ENCODE measurements around the gene UHMK1. TPM values are rescaled to one million over a fixed set of nuclear protein-coding genes. Genes with fewer than 3 reads are reported as not detected.

Gene UHMK1
- total RNA-seq, 2 donors from 2014 or later, result 29.4 to 38.7 TPM

- Histone ChIP-seq H3K36me3 (no peaks in the 10 kb centered on the region), H3K27ac (no peak overlapping the region), H3K4me3 (no peak overlapping the region), H3K4me1 (ENCODE audit: control insufficient read depth in 1 of 2, low read depth in 2 of 2) (no peaks in the 10 kb centered on the region), H3K27me3 (replicated peaks; ENCODE audit: insufficient read depth) (no peaks in the 10 kb centered on the region), H3K9me3 (no peaks in the 10 kb centered on the region)
- no peak for TF ChIP-seq CTCF (IDR thresholded peaks at IDR 0.05)
- DNase-seq (ENCODE audit: low spot score), result no peak
- ATAC-seq (ENCODE audit: insufficient number of reproducible peaks, low FRiP score, low read depth), result no peak
Measured at GRCh38 chr1:162466797-162467196, 30.8 kb upstream of the UHMK1 start.

- no peaks in the 10 kb centered on the region for H3K9me3 ChIP-seq
- no peak overlapping the region for H3K4me3 ChIP-seq
- no peaks in the 10 kb centered on the region for H3K4me1 ChIP-seq (ENCODE audit: control insufficient read depth in 1 of 2, low read depth in 2 of 2)
- H3K27me3 ChIP-seq (replicated peaks; ENCODE audit: insufficient read depth), result no peaks in the 10 kb centered on the region
- TF ChIP-seq CTCF (IDR thresholded peaks at IDR 0.05), result no peak
- H3K36me3 ChIP-seq, result no peaks in the 10 kb centered on the region
- ATAC-seq (ENCODE audit: insufficient number of reproducible peaks, low FRiP score, low read depth) (no peak), DNase-seq (ENCODE audit: low spot score) (no peak)
- no peak overlapping the region for H3K27ac ChIP-seq
Measured at GRCh38 chr1:162470216-162470615, 27.4 kb upstream of the UHMK1 start.

GRCh38 chr1:162471290-162471853 is 26.2 kb upstream of the UHMK1 start:
- no peak for ATAC-seq (ENCODE audit: insufficient number of reproducible peaks, low FRiP score, low read depth)
- H3K27ac ChIP-seq, result no peak overlapping the region
- no peaks in the 10 kb centered on the region for H3K4me1 ChIP-seq (ENCODE audit: control insufficient read depth in 1 of 2, low read depth in 2 of 2)
- H3K27me3 ChIP-seq (replicated peaks; ENCODE audit: insufficient read depth), result no peaks in the 10 kb centered on the region
- no peak for TF ChIP-seq CTCF (IDR thresholded peaks at IDR 0.05)
- peaks cover 2% of the 10 kb centered on the region for H3K9me3 ChIP-seq
- no peaks in the 10 kb centered on the region for H3K36me3 ChIP-seq
- H3K4me3 ChIP-seq, result no peak overlapping the region
- no peak for DNase-seq (ENCODE audit: low spot score)

GRCh38 chr1:162475089-162475488 is 22.5 kb upstream of the UHMK1 start:
- no peak for ATAC-seq (ENCODE audit: insufficient number of reproducible peaks, low FRiP score, low read depth)
- no peak for TF ChIP-seq CTCF (IDR thresholded peaks at IDR 0.05)

GRCh38 chr1:162475539-162476185 is 22.0 kb upstream of the UHMK1 start:
- Histone ChIP-seq H3K36me3 (no peaks in the 10 kb centered on the region), H3K9me3 (peaks cover 11% of the 10 kb centered on the region), H3K27ac (no peak overlapping the region), H3K4me3 (no peak overlapping the region), H3K27me3 (replicated peaks; ENCODE audit: insufficient read depth) (no peaks in the 10 kb centered on the region), H3K4me1 (ENCODE audit: control insufficient read depth in 1 of 2, low read depth in 2 of 2) (no peaks in the 10 kb centered on the region)
- TF ChIP-seq CTCF (IDR thresholded peaks at IDR 0.05), result no peak
- no peak for ATAC-seq (ENCODE audit: insufficient number of reproducible peaks, low FRiP score, low read depth)
- DNase-seq (ENCODE audit: low spot score), result no peak

More at GRCh38 chr1:162475089-162475488, 22.5 kb upstream of the UHMK1 start:
- no peak overlapping the region for H3K4me3 ChIP-seq
- no peaks in the 10 kb centered on the region for H3K4me1 ChIP-seq (ENCODE audit: control insufficient read depth in 1 of 2, low read depth in 2 of 2)
- peaks cover 9% of the 10 kb centered on the region for H3K9me3 ChIP-seq
- no peak for DNase-seq (ENCODE audit: low spot score)
- no peaks in the 10 kb centered on the region for H3K36me3 ChIP-seq
- H3K27me3 ChIP-seq (replicated peaks; ENCODE audit: insufficient read depth), result no peaks in the 10 kb centered on the region
- H3K27ac ChIP-seq, result no peak overlapping the region
